H1 (cell line): ENCODE data around the gene CALM3. TPM values are rescaled to one million over a fixed set of nuclear protein-coding genes. Genes with fewer than 3 reads are reported as not detected.

Source experiments
- ATF2 ChIP-seq: IDR thresholded peaks from 2 replicates; pipeline ENCODE4 v1.6.1; 2012; ENCODE audit warnings: low read length, inconsistent platforms
- NRF1 ChIP-seq: IDR thresholded peaks from 2 replicates; pipeline ENCODE4 v1.6.1; 2011; ENCODE audit warnings: mild to moderate bottlenecking, low read depth, low read length, improper control_type of control experiment
- PHF8 ChIP-seq: fragments of 200-600 bp; sonication (generic); conservative IDR thresholded peaks from 2 replicates; pipeline ENCODE4 v1.7.1; 2012; ENCODE audit warnings: low read depth, mild to moderate bottlenecking, inconsistent platforms, low read length, moderate library complexity
- RAD21 ChIP-seq, 2 experiments: IDR thresholded peaks in 1 of 2; conservative IDR thresholded peaks in 1 of 2; 2 replicates each; pipeline ENCODE4 v1.6.1; 2011; ENCODE audit warnings: low read depth in 2 of 2, low read length in 2 of 2, improper control_type of control experiment in 1 of 2, inconsistent platforms in 1 of 2, mild to moderate bottlenecking in 1 of 2, moderate library complexity in 1 of 2
- RBBP5 ChIP-seq: IDR thresholded peaks from 2 replicates; pipeline ENCODE4 v1.7.1; 2012; ENCODE audit warnings: low read depth, mild to moderate bottlenecking, inconsistent platforms, low read length, moderate library complexity, borderline replicate concordance
- RFX5 ChIP-seq: IDR thresholded peaks from 2 replicates; pipeline ENCODE4 v1.6.1; 2011; ENCODE audit warnings: low read depth, low read length, improper control_type of control experiment, borderline replicate concordance
- RNF2 ChIP-seq: fragments of 200-900, 300-1000 bp; sonication (generic); IDR thresholded peaks from 2 replicates; pipeline ENCODE4 v1.7.1; 2016; ENCODE audit warnings: borderline replicate concordance, low read depth, mild to moderate bottlenecking, antibody characterized with exemption, low read length; ENCODE audit not compliant: poor library complexity, severe bottlenecking; ENCODE audit errors: missing control alignments
- SP4 ChIP-seq: IDR thresholded peaks from 2 replicates; pipeline ENCODE4 v1.6.1; 2012; ENCODE audit warnings: low read length, inconsistent platforms
- polyA plus RNA-seq, 7 experiments: library from polyadenylated mRNA; depleted of rRNA in 3 of 7; stranded (reverse) in 5 of 7; unstranded in 2 of 7; fragments of >200 nt in 5 of 7; fragments of 200-250 nt in 2 of 7; gene quantifications; 1 replicate in 5 of 7; 2 replicates in 1 of 7; 4 replicates in 1 of 7; pipeline versions ENCODE4 v1.2.1 to v1.2.3, GENCODE V29; 2011 to 2013; ENCODE audit warnings: missing spikeins in 2 of 7, mixed read lengths in 2 of 7
- total RNA-seq: library from RNA; stranded (reverse); fragmentation: NEBNext Ultra II Directional; extraction: Animal tissue kit (Norgen Biotek cat#: 25700); gene quantifications from 2 replicates; pipeline ENCODE4 v1.2.1, GENCODE V29; 2021

CALM3 gene
- total and polyA plus RNA-seq, 2 of the 8 experiments (the other 6 are each of a cell fraction or from before 2014, with no cell fraction given) = 315 to 326 TPM

GRCh38 chr19:46601318-46602224 lies at the start of gene CALM3 (continued):
- TF ChIP-seq PHF8 = peak; percentile 73
- TF ChIP-seq RFX5 = no peak
- TF ChIP-seq RAD21 (IDR thresholded peaks at IDR 0.05 in 1 of 2, conservative IDR thresholded peaks at IDR 0.05 in 1 of 2; ENCODE audit: low read depth in 2 of 2, low read length in 2 of 2) = no peak
- TF ChIP-seq ATF2 = no peak
- TF ChIP-seq SP4 = no peak
- TF ChIP-seq RBBP5 = peak; percentile 26; the same call in 1 of the 2 replicates
- TF ChIP-seq NRF1 = no peak
- no peak for TF ChIP-seq RNF2
